Activated CD8-positive, alpha-beta memory T cell treated with anti-CD3 and anti-CD28 coated beads for 4 hours (primary cell): ENCODE measurements around the gene AJM1.
"Not testable (repeated sequence)": the region's sequence is repeated elsewhere in the genome, so short reads cannot be mapped to it uniquely, and the experiment has no call there.

ENCODE experiments used
- DNase-seq, 2 donors: peaks; one replicate each; pipeline ENCODE4 v3.0.0-alpha.2; 2020; ENCODE audit warnings: low read depth in 2 of 2

AJM1 gene

GRCh38 chr9:136876476-136876875 is 34.2 kb downstream of the AJM1 start:
- no peak for DNase-seq

GRCh38 chr9:136880651-136881050 is 38.4 kb downstream of the AJM1 start:
- no peak for DNase-seq

DNA sequence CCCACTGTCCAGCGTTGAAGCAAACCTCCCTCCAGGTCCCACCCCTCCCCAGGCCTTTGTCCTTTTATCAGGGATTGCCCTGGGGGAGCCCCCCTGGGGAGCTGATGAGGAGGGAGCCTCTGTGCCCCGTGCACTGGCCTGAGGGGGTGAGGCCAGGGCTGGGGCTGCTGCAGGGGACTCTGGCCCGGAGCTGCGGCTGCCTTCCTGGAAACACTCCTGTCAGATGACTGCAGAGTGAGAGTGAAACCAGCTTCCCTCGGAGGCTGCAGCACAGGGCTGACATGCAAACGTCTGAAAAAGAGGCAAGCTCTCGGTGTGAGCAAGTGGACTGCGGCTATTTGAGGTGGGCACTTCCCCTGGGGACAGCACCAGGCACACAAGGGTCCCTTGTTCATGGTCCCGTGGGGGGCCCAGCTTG is 39.4 kb downstream of the AJM1 start:
- DNase-seq, result no peak

DNA sequence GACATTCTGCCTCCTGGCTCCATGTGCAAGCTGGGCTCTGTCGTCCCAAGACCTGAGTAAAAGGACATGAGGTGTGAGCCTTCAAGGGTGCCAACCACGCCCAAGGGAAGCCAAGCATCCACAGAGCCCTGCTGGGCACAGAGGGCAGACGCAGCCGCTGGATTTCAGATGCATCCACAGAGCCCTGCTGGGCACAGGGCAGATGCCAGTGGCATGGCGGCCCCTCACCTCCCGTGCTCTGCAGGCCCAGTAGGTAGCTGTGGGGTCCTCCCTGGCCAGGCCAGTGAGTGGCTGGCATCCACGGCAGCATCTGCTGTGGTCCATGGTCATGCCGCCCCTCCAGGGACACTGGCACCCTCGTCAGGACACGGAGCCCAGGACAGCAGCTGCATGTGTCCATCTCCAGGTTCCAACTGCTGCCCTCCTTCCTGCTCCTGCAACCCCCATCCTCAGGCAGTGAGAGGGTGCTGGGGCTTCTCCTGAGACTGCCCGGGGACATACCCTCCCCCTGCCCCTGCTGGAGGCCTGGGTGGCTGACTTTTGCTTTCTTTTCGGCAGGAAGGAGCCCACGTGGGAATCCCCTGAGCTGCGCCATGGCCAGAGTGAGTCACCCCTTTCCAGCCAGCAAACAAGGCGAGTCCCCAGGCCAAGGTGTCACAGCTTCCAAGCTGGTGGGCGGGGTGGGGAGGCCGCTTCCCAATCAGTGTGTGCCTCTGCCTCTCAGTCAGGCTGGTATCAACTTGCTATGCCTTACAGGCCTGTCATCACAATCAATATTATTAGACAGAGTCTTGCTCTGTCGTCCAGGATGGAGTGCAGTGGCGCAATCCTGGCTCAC is 40.0 kb downstream of the AJM1 start:
- DNase-seq, result peak; percentile 87 to 92

DNA sequence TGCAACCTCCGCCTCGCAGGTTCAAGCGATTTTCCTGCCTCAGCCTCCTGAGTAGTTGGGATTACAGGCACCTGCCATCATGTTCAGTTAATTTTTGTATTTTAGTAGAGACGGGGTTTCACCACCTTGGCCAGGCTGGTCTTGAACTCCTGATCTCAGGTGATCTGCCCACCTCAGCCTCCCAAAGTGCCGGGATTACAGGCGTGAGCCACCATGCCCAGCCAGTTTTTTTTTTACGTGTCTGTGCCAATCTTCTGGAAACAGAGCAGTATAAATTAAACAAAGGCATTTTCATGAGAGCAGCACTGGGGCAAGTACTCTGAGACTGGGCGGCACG is 40.6 kb downstream of the AJM1 start:
- DNase-seq, result not testable (repeated sequence)

DNA sequence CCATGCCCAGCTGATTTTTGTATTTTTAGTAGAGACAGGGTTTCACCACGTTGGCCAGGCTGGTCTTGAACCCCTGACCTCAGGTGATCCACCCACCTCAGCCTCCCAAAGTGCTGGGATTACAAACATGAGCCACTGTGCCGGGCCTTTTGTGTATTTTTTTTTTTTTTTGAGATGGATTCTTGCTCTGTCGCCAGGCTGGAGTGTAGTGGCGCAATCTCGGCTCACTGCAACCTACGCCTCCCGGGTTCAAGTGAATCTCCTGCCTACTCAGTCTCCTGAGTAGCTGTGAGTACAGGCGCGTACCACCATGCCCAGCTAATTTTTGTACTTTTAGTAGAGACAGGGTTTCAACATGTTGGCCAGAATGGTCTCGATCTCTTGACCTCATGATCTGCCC is 41.4 kb downstream of the AJM1 start:
- not testable (repeated sequence) for DNase-seq

DNA sequence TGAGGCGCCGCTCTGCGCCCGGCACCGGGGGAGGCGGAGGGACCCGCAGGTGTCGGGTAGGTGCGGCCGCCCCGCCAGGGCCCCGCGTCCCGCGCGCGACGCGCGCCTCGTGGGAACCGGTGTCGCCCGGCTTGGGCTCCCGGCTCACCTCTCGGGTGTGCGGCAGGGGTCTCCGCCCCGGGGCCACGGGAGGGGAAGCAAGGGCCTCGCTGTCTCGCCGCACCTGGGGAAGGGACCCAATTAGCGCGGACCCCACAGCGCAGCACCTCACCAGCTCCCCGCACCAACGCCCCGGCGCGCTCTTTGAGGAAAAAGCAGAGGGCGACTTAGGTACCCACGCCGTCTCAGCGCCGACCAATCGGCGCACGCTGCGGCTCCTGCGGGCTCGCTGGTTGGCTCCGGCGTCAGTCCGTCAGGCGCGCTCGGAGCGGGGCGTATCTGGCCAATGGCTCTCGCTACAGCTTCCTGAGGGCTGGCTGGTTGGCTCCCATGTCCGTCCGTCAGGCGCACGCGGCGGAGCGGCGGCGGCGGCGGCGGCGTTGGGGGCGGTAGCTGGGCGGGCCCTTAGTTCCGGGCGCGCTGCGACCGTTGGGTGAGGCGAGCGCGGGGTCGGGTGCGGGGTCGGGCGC is 43.8 kb downstream of the AJM1 start, which contains the start of gene TRAF2:
TRAF2 (plus strand) TSS at position 567 of the 629 bp plus-strand sequence. CDS start 12,225 bp downstream, outside the sequence.
- DNase-seq, result peak; percentile 90 to 95

- DNase-seq, result no peak
These were observed 44.6 kb downstream of the AJM1 start for GRCh38 chr9:136886610-136887597.

- no peak for DNase-seq
These were observed 46.2 kb downstream of the AJM1 start for GRCh38 chr9:136888454-136888853.

- no peak for DNase-seq
These were observed 47.6 kb downstream of the AJM1 start for GRCh38 chr9:136889858-136890257.

- no peak for DNase-seq
These were observed 48.4 kb downstream of the AJM1 start for GRCh38 chr9:136890661-136891060.
